Peyer's patch (tissue), 4 donors: Measurements from ENCODE around the gene CDKN2A. TPM values are rescaled to one million over a fixed set of nuclear protein-coding genes. Genes with fewer than 3 reads are reported as not detected.

Experiments used
- DNase-seq, 3 donors: peaks; one replicate each; pipeline ENCODE4 v3.0.0-alpha.2; 2017 to 2019
- H3K27ac ChIP-seq, 4 donors: fragments of 200-600 bp; sonication (generic); one replicate each; pipeline ENCODE4 v1.5.1; 2016 to 2019
- H3K27me3 ChIP-seq, 2 donors: fragments of 200-600 bp; sonication (generic); one replicate each; pipeline ENCODE4 v1.5.1; 2019
- H3K36me3 ChIP-seq, 3 donors: fragments of 200-600 bp; sonication (generic); one replicate each; pipeline ENCODE4 v1.5.1; 2016 to 2019
- H3K4me1 ChIP-seq, 4 donors: fragments of 200-600 bp; sonication (generic); one replicate each; pipeline ENCODE4 v1.5.1; 2016 to 2019
- H3K4me3 ChIP-seq, 4 donors: fragments of 200-600 bp; sonication (generic); 1 replicate in 3 of 4; 2 replicates in 1 of 4; pipeline ENCODE4 v1.5.1; 2016 to 2019; ENCODE audit warnings: mild to moderate bottlenecking in 1 of 4
- H3K9me3 ChIP-seq, 4 donors: fragments of 200-600 bp; sonication (generic); one replicate each; pipeline ENCODE4 v1.5.1; 2016 to 2019; ENCODE audit warnings: mild to moderate bottlenecking in 1 of 4
- POLR2A ChIP-seq, 2 donors: fragments of 450-650 bp; IDR thresholded peaks; one replicate each; pipeline ENCODE4 v1.5.1; 2017; ENCODE audit warnings: antibody characterized with exemption in 2 of 2, mild to moderate bottlenecking in 2 of 2, moderate library complexity in 2 of 2
- total RNA-seq, 4 donors: library from RNA; depleted of rRNA; stranded (reverse); fragments of >200 nt; gene quantifications; one replicate each; pipeline ENCODE4 v1.1.0, GENCODE V29; 2016
- TF ChIP-seq, protein P1 (sequence below), 6 experiments: fragments of 450-650 bp in 4 of 6; fragments of 200-600 bp in 2 of 6; sonication (generic) in 1 of 6; IDR thresholded peaks; one replicate each; pipeline ENCODE4 v1.5.1; 2017 to 2019; ENCODE audit warnings: antibody characterized with exemption in 6 of 6, mild to moderate bottlenecking in 3 of 6, moderate library complexity in 1 of 6

Gene CDKN2A
- total RNA-seq, 4 donors from 2014 or later = 12.9 to 37.1 (median 20.8) TPM; not detected in 1

DNA sequence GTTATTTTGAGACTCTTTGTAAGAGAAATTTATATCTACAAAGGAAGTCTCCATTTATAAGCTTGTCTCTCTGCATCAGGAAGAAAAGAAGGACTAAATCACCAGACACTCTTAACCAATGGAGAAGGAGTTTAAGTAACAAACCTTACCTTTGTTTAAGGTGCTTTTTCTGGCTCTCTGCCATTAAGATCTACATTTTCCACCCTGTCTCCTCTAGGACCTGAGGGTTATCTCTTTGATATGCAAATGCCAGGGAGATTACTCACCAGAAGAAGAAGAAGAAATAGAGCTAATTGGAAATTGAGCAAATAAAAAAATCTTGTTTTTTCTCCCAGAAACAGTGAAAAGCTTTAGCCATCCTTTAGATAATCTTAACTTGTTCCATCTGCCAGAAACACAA, 60.9 kb downstream of the CDKN2A start:
- Histone ChIP-seq H3K4me3 (no peak overlapping the region), H3K36me3 (no peaks in the 10 kb centered on the region), H3K4me1 (no peaks in the 10 kb centered on the region), H3K27me3 (no peaks in the 10 kb centered on the region), H3K9me3 (no peaks in the 10 kb centered on the region), H3K27ac (no peak overlapping the region)
- DNase-seq = no peak
- TF ChIP-seq POLR2A (IDR thresholded peaks at IDR 0.05) = no peak
- TF ChIP-seq, protein P1, sequence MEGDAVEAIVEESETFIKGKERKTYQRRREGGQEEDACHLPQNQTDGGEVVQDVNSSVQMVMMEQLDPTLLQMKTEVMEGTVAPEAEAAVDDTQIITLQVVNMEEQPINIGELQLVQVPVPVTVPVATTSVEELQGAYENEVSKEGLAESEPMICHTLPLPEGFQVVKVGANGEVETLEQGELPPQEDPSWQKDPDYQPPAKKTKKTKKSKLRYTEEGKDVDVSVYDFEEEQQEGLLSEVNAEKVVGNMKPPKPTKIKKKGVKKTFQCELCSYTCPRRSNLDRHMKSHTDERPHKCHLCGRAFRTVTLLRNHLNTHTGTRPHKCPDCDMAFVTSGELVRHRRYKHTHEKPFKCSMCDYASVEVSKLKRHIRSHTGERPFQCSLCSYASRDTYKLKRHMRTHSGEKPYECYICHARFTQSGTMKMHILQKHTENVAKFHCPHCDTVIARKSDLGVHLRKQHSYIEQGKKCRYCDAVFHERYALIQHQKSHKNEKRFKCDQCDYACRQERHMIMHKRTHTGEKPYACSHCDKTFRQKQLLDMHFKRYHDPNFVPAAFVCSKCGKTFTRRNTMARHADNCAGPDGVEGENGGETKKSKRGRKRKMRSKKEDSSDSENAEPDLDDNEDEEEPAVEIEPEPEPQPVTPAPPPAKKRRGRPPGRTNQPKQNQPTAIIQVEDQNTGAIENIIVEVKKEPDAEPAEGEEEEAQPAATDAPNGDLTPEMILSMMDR (IDR thresholded peaks at IDR 0.05) = no peak

DNA sequence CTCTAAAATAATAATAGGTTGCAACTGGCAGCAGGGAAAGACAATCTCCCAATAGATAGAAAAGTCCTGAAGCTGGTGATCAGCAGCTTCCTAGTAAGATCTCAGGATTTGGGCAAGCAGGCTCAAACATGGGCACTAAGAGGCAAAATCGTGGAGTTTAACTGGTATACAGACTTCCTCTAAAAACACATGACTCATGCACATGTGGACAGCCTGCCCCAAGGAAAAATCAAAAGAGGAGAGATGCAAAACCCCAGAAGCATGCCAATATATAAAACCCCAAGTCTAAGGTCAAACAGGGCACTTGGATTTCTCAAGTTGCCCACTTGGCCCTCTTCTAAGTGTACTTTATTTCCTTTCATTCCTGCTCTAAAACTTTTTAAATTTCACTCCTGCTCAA, 62.8 kb downstream of the CDKN2A start:
- no peak for DNase-seq
- Histone ChIP-seq H3K36me3 (no peaks in the 10 kb centered on the region), H3K27me3 (no peaks in the 10 kb centered on the region), H3K4me3 (no peak overlapping the region), H3K4me1 (no peaks in the 10 kb centered on the region), H3K27ac (no peak overlapping the region), H3K9me3 (no peaks in the 10 kb centered on the region)
- TF ChIP-seq, protein P1 (IDR thresholded peaks at IDR 0.05) = no peak
- no peak for TF ChIP-seq POLR2A (IDR thresholded peaks at IDR 0.05)

DNA sequence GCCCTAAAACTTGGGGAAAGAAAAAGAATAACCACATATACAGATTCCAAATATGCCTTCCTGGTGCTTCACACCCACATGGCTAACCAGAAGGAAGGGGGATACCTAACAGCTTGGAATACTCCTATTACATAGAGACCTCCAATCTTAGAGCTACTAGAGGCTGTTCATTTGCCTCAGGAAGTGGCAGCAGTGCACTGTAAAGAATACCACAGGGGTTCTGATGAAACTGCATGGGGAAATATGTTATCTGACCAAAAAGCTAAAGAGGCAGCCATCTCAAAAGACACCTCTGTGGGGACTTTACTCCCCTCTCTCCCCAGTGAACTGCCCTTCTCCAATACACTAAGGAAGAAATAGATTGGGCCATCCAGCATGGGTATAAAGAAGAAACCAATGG, 66.4 kb downstream of the CDKN2A start:
- DNase-seq = no peak
- no peaks in the 10 kb centered on the region for H3K9me3 ChIP-seq
- no peaks in the 10 kb centered on the region for H3K27me3 ChIP-seq
- H3K36me3 ChIP-seq = no peaks in the 10 kb centered on the region
- peaks cover 0 to 5% (median 0%) of the 10 kb centered on the region in 4 donors for H3K4me1 ChIP-seq
- TF ChIP-seq POLR2A (IDR thresholded peaks at IDR 0.05) = no peak
- TF ChIP-seq, protein P1 (IDR thresholded peaks at IDR 0.05) = no peak
- H3K27ac ChIP-seq = no peak overlapping the region
- no peak overlapping the region for H3K4me3 ChIP-seq

DNA sequence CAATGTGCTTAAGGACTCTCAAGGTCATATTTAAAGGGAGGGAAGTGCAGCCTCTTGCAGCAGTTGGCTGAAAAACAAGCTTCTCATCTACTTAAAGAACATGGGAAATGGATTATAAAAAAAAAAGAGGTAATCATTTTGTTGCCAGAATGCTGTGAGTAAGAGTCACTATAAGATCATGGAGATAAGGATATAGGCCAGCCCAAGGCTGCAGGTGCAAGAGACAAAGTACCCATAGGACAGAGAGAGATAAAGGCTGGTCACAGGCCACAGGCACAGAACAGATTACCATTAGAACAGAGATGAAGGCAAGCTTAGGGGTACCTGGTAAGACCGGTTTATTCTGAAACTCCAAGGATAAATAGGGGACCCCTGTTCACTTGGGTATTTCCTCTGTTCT, 70.5 kb downstream of the CDKN2A start:
- H3K9me3 ChIP-seq = no peaks in the 10 kb centered on the region

DNA sequence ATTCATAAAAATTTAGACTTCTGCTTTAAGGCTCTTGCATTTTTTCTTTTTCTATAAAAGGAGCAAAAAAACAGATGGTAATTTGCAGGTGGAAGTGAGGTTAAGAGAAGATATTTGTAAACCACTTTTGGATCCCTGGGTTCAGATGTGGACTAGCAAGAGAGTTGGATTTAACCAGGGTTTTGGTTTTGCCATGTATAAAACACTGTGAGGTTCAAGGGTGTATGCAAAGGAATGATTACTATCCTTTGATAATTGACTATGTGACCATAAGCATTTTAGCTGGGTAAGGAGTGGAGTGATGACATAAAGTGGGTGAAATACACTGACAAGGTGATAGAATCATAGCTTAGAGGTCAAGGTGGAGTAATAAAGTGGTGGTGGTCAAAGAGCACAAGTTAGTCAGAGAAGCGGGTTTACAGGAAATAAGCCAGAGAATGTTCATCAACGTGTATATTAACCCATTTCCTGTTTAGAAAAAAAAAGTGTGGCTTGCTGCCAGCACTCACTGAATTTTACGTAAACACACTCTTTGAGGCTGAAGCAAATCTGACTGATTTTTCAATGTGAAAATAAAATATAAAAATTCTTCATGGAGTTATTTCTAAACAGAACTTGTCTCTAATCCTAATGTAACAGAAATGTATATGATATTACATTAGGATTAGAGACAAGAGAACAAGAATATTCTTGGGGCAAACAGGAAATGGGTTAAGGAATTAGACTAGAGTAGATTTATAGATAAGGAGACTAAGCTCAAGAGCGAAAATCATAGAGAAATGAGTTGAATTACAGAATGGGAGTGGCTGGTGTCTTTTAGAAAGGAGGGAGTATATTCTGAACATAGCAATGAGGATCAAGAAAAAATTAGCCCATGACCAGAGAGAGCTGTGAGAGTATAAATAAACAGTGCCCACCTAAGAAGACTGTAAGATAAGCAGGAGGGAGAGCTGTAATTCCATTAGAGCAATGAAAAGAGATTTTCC, 74.5 kb downstream of the CDKN2A start:
- H3K4me3 ChIP-seq = no peak overlapping the region
- H3K27me3 ChIP-seq = no peaks in the 10 kb centered on the region
- no peaks in the 10 kb centered on the region for H3K9me3 ChIP-seq
- peak overlapping the region in 2 of 4 donors; percentile 59 to 66 for H3K27ac ChIP-seq
- H3K4me1 ChIP-seq = peaks cover 0 to 8% (median 0%) of the 10 kb centered on the region in 4 donors
- DNase-seq = no peak
- H3K36me3 ChIP-seq = no peaks in the 10 kb centered on the region
- TF ChIP-seq, protein P1 (IDR thresholded peaks at IDR 0.05) = no peak
- TF ChIP-seq POLR2A (IDR thresholded peaks at IDR 0.05) = no peak

More for the DNA sequence above, 70.5 kb downstream of the CDKN2A start:
- no peak overlapping the region for H3K27ac ChIP-seq
- H3K4me1 ChIP-seq = peaks cover 0 to 8% (median 0%) of the 10 kb centered on the region in 4 donors
- TF ChIP-seq POLR2A (IDR thresholded peaks at IDR 0.05) = no peak
- TF ChIP-seq, protein P1 (IDR thresholded peaks at IDR 0.05) = no peak
- DNase-seq = peak in 1 of 3 donors; percentile 54
- H3K4me3 ChIP-seq = no peak overlapping the region
- H3K36me3 ChIP-seq = no peaks in the 10 kb centered on the region
- H3K27me3 ChIP-seq = no peaks in the 10 kb centered on the region

Other genes with a start within 250 kb of the CDKN2A start
- gene MTAP, start 191.8 kb downstream of the CDKN2A start, total RNA-seq = 10 to 100 TPM; 13.3 to 40.3 (median 27.3) TPM
- 100 to 1,000 TPM in 1 of 4 donors, 10 to 100 TPM in 3; 22.7 to 129 (median 52.0) TPM for gene CDKN2B-AS1, start 399 bp upstream of the CDKN2A start, total RNA-seq
- gene CDKN2B, start 14.9 kb upstream of the CDKN2A start, total RNA-seq = 100 to 1,000 TPM in 3 of 4 donors, 10 to 100 TPM in 1; 15.7 to 375 (median 228) TPM